Activated CD8-positive, alpha-beta T cell treated with anti-CD3 and anti-CD28 coated beads for 36 hours (primary cell): ENCODE results near the gene STEEP1. TPM values are rescaled to one million over a fixed set of nuclear protein-coding genes. Genes with fewer than 3 reads are reported as not detected.

Source experiments
- ATAC-seq: fragments of 200-7000 bp; cut with Tn5 transposase; one replicate; pipeline ENCODE4 v1.10.0; 2021; ENCODE audit warnings: mild to moderate bottlenecking, moderate library complexity
- CTCF ChIA-PET: fragments of 350-600 bp; sonication (Branson Sonifier 250); formaldehyde crosslinking; loops from one replicate; lab custom pipeline; 2021; ENCODE audit warnings: antibody characterized with exemption; lab: Charles Lee
- POLR2A ChIA-PET: fragments of 350-600 bp; sonication (Branson Sonifier 250); formaldehyde crosslinking; loops from one replicate; lab custom pipeline; 2021; ENCODE audit warnings: antibody characterized with exemption; lab: Charles Lee
- DNase-seq: peaks from one replicate; pipeline ENCODE4 v3.0.0-alpha.2; 2020
- H3K27ac Mint-ChIP-seq: one replicate; pipeline ENCODE4 v1.8.0; 2021; ENCODE audit warnings: mild to moderate bottlenecking, mixed read lengths
- H3K27me3 Mint-ChIP-seq: one replicate; pipeline ENCODE4 v1.8.0; 2021; ENCODE audit warnings: mixed read lengths
- H3K36me3 Mint-ChIP-seq: one replicate; pipeline ENCODE4 v1.8.0; 2021; ENCODE audit warnings: low read depth, mixed read lengths
- H3K4me1 Mint-ChIP-seq: one replicate; pipeline ENCODE4 v1.8.0; 2021; ENCODE audit warnings: low read depth, mixed read lengths
- H3K4me3 Mint-ChIP-seq: one replicate; pipeline ENCODE4 v1.8.0; 2021; ENCODE audit warnings: mild to moderate bottlenecking, moderate library complexity, mixed read lengths
- H3K9me3 Mint-ChIP-seq: one replicate; pipeline ENCODE4 v1.8.0; 2021; ENCODE audit warnings: mixed read lengths
- intact Hi-C: fragments of 100-400 bp; cut with micrococcal nuclease; formaldehyde crosslinking; loops from one replicate; pipeline ENCODE4 v1.10.0; 2022
- total RNA-seq, 2 experiments: library from RNA; stranded (reverse); gene quantifications; one replicate each; pipeline ENCODE4 v1.2.3, GENCODE V29; 2021
- TF ChIP-seq, protein P1 (sequence below): fragments of 200-600 bp; IDR thresholded peaks from one replicate; pipeline ENCODE4 v1.8.0; 2022; ENCODE audit warnings: antibody characterized with exemption, mild to moderate bottlenecking

The STEEP1 gene
- total RNA-seq, 2 experiments from 2014 or later = 18.2 to 19.2 TPM

DNA sequence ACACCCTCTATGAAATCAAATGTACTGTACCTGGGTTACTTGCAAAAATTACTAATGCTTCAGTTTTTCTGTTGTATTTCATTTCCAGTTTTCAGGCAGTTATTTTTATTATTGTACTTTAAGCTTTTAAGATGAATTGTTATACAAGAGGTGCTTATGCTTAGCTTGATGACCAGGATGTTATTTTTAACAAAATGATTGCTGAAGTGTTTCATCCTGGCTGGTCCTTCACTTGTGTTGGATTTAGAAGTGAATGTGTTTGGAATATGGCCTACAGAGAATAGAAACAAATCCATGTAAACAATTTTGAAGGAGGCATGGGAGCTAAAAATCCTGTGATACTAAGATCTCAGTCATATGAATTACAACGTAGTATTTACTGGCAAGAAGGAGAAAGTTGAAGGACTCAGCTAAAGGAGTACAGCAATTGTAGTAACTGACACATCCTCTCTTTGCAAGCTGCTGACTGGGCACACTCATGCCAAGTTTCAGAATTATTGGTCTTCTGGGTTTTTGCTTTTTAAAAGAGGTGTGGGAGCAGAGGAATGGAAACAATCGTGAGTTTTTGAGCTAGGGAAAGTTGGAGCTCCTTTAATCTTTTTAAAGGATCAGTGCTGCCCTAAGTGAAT is 18.3 kb upstream of the STEEP1 start:
- H3K9me3 Mint-ChIP-seq = no peaks in the 10 kb centered on the region
- DNase-seq (no peak), ATAC-seq (no peak)
- TF ChIP-seq, protein P1, sequence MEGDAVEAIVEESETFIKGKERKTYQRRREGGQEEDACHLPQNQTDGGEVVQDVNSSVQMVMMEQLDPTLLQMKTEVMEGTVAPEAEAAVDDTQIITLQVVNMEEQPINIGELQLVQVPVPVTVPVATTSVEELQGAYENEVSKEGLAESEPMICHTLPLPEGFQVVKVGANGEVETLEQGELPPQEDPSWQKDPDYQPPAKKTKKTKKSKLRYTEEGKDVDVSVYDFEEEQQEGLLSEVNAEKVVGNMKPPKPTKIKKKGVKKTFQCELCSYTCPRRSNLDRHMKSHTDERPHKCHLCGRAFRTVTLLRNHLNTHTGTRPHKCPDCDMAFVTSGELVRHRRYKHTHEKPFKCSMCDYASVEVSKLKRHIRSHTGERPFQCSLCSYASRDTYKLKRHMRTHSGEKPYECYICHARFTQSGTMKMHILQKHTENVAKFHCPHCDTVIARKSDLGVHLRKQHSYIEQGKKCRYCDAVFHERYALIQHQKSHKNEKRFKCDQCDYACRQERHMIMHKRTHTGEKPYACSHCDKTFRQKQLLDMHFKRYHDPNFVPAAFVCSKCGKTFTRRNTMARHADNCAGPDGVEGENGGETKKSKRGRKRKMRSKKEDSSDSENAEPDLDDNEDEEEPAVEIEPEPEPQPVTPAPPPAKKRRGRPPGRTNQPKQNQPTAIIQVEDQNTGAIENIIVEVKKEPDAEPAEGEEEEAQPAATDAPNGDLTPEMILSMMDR = no peak
- no peaks in the 10 kb centered on the region for H3K27me3 Mint-ChIP-seq
- H3K27ac Mint-ChIP-seq = peak overlapping the region; percentile 56
- CTCF ChIA-PET = interaction anchor here (0.7 to 1.6 kb wide), 5 partner anchors 9 to 146 kb away, joined by 3 to 6 read pairs (median 4); no protein-coding TSS in a partner anchor
- POLR2A ChIA-PET = interaction anchor here (0.8 to 1.0 kb wide), 3 partner anchors 9 to 12 kb away, joined by 3 to 7 read pairs (median 4); partner anchors contain the start of gene UBE2A
- H3K36me3 Mint-ChIP-seq = no peaks in the 10 kb centered on the region
- no peak overlapping the region for H3K4me3 Mint-ChIP-seq
- peaks cover 10% of the 10 kb centered on the region for H3K4me1 Mint-ChIP-seq
- intact Hi-C loops = no loop called here

DNA sequence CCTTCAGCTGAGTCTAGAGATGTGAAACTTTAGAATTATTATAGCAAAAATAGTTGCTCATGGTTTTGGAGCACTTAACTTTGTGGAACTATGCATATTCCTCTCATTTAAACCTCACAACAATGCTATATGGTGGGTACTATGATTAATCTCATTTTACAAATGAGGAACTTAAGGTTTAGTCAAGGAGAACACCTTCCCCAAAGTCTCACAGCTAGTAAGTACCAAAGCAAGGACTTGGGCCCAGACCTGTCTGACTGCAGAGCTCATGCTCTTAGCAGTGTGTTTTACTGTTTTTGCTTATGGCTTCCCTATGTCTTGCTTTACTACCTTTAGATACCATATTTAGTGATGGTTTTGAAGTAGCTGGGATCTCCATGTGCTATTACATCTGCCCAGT is 14.2 kb upstream of the STEEP1 start:
- POLR2A ChIA-PET = interaction anchor here (0.6 to 0.7 kb wide), 3 partner anchors 23 to 211 kb away, joined by 3 read pairs; no protein-coding TSS in a partner anchor
- intact Hi-C loops = no loop called here
- Mint-ChIP-seq H3K27ac (no peak overlapping the region), H3K27me3 (no peaks in the 10 kb centered on the region), H3K36me3 (peaks cover 5% of the 10 kb centered on the region), H3K9me3 (no peaks in the 10 kb centered on the region), H3K4me3 (no peak overlapping the region), H3K4me1 (peaks cover 18% of the 10 kb centered on the region)
- no peak for DNase-seq
- CTCF ChIA-PET = no interaction called here
- TF ChIP-seq, protein P1 = no peak
- no peak for ATAC-seq

DNA sequence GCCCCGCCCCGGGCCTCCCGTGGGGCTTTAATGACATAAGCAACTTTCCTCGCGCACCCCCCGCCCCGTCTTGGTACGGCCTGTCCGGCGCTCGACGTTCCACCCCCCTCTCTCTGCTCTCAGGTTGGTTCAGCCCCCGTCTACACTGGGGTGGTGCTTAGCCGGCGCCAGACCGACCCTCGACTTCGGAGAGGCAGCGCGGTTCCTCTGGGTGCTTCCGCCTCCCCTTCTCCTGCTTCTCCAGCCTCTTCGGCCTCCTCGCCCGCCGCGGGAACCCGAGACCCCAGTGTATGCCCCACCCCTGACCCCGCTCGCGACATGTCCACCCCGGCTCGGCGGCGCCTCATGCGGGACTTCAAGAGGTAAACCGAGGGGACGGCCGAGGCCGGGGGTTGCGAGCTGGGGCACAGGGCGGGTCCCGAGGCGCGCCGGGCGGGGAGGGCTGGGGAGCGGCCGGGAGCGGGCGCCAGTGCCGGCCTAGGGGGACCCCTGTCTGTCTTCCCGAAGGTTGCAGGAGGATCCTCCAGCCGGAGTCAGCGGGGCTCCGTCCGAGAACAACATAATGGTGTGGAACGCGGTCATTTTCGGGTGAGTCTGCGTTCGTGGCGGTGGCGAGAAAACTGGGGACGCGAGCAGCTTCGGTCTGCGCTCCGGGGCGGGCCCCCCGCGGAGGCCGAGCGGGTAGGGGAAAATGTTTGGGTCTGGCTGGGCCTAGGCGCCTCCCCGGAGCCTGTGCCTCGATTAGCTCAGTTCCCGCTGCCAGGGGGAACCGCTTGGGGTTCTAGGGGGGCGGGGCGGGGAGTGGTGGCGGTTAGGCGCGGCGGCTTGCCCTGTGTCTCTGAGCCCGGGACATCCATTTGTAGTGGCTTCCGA is 9.4 kb upstream of the STEEP1 start, which contains the start of gene UBE2A:
TSS of gene UBE2A (plus strand) at position 170 of the 873 bp plus-strand sequence. CDS start at position 319, 149 bp downstream.
- peak within 1 kb of the TSS; percentile 89 for H3K4me3 Mint-ChIP-seq
- peaks cover 17% of the 10 kb centered on the region for H3K4me1 Mint-ChIP-seq
- ChIA-PET CTCF (interaction anchor here (0.8 to 1.6 kb wide), 2 partner anchors 9 to 59 kb away, joined by 3 to 4 read pairs; no protein-coding TSS in a partner anchor), POLR2A (interaction anchor here (0.6 to 2.0 kb wide), 18 partner anchors 9 to 217 kb away, joined by 3 to 7 read pairs (median 4); partner anchors contain the start of genes NKRF, RPL39, SEPTIN6 and STEEP1)
- TF ChIP-seq, protein P1 = peak; percentile 15
- H3K27me3 Mint-ChIP-seq = no peaks in the 10 kb centered on the region
- ATAC-seq (peak; percentile 97), DNase-seq (peak; percentile 92)
- intact Hi-C loops = no loop called here
- peak within 1 kb of the TSS; percentile 90 for H3K27ac Mint-ChIP-seq
- H3K9me3 Mint-ChIP-seq = no peaks in the 10 kb centered on the region
- peaks cover 5% of the 10 kb centered on the region for H3K36me3 Mint-ChIP-seq

DNA sequence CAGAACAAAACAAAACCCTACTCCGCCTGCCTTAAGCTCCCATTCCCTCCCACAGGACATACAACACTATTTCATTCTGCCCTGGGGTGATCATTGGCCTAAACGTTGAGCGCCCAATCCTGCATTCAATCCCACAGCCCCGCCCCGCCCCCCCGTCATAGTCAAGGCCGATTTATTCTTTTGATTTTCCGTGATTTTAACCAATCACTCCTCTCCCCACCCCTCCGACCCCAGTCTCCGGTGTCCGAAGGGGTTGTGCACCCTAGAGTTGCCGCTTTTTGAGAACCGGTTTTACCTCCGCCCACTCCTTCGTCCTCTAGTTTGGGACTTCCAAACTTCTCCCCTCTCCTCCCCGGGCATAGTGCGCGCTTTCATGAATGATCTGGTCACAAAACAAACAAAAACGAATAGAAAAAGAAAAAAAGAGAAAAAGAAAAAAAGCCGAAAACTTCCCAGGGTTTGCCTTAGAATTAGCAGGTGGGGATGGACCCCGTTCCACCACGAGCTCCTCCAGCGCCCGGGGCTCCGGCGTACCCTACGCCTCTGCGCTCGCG is 8.7 kb upstream of the STEEP1 start:
- Mint-ChIP-seq H3K4me1 (peaks cover 17% of the 10 kb centered on the region), H3K4me3 (peak overlapping the region; percentile 89), H3K27me3 (no peaks in the 10 kb centered on the region), H3K27ac (peak overlapping the region; percentile 90), H3K9me3 (no peaks in the 10 kb centered on the region), H3K36me3 (peaks cover 5% of the 10 kb centered on the region)
- DNase-seq = no peak
- TF ChIP-seq, protein P1 = no peak
- intact Hi-C loops = no loop called here
- ATAC-seq = peak; percentile 10
- POLR2A ChIA-PET = interaction anchor here (0.8 to 2.0 kb wide), 7 partner anchors 9 to 217 kb away, joined by 3 to 7 read pairs (median 4); partner anchors contain the start of genes NKRF, RPL39 and STEEP1
- CTCF ChIA-PET = interaction anchor here (1.6 kb wide), 1 partner anchor 58 kb away, joined by 4 read pairs; no protein-coding TSS in a partner anchor
